ENCODE data around the gene C19orf81. TPM values are rescaled to one million over a fixed set of nuclear protein-coding genes. Genes with fewer than 3 reads are reported as not detected.

The C19orf81 gene
- total RNA-seq, 2 donors from 2014 or later: 0.57 TPM; not detected in 1

DNA sequence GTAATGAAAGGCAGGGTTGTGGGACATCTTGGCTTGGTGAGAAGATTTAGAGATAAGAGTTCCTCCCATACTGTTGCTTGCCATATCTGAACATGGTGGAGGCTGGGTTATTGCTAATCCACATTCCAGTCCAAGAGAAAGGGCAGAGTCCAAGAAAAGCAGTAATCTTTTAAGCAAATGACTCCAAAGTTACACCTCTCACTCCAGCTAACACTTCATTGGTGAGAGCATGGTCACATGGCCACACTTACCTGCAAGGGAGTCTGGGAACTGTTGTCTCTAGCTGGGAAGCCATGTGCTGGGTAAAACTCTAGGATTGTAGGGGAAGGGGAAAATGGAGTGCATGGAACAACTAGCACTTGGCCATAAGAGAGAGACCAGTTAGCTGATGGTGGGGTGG lies 5.6 kb downstream of the C19orf81 start:
- intact Hi-C loops (cut with DNase I): loop anchor here in 1 of 2 donors (5.0 kb wide), 1 partner anchor 398 kb away; no protein-coding TSS in a partner anchor
- DNase-seq (ENCODE audit: low spot score): no peak

DNA sequence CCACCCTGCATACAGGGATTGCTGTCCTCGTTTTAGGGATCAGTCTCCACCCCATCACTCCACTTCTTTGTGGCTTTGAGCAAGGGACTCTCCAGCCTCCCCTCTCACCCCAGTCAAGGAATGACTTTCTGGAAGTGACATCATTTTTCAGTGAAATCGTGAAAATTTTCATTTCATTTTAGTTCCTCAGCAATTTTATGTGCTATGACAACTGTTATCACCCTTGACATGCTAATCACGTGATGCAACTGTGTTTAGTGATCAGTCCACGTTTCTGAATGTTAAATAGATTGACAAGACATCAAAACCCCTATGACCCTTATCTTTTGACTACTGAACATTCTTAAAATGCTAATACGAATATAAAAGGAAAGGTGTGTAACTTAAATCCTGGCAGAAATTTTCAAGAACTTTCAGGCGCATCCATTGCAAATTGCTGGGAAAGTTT lies 8.0 kb downstream of the C19orf81 start:
- intact Hi-C loops (cut with DNase I): loop anchor here in 1 of 2 donors (5.0 kb wide), 1 partner anchor 400 kb away; no protein-coding TSS in a partner anchor
- DNase-seq (ENCODE audit: low spot score): no peak

- DNase-seq (ENCODE audit: low spot score): peak; percentile 95
- intact Hi-C loops (cut with DNase I): loop anchor here in 1 of 2 donors (5.0 kb wide), 1 partner anchor 401 kb away; no protein-coding TSS in a partner anchor
Measured at GRCh38 chr19:50657712-50658440, 8.6 kb downstream of the C19orf81 start.

DNA sequence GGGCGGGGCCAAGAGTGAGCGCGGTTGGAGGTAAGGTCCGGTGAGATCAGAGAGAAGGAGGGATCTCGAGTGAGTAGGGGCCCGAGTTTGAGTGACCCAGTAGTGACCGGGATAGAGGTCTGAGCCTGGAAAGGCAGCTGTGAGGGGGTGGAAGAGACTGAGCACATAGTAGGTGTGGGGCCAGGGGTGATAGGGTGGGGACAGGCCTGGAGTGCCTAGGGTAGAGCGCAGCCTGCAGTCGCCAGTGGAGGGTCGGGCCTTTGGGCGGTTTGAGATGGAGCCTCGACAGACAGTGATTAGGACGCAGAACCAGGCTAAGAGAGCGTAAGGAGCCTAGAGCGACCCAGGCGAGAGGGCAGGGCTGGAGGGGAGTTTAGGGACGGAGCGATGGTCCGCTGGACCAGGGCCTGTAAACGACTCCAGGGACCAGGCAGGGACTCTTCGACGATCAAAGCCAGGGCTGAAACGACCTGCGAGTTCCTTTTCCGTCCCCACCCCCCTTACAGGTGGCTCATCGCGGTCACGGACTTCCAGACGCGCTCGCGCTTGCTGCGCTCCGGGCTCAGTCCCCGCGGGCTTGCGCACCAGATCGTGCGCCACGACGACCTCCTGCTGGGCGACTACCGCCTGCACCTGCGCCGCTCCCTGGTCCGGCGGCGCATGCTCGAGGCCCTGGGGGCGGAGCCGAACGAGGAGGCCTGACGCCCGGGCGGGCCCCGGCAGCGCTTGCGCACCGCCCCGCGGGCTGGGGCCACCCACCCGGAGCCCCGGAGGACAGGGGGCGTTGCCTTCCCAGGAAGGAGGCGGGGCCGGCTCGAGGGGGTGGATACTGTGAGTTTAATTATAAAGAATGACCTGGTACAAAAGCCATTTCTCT lies 9.4 kb downstream of the C19orf81 start:
- intact Hi-C loops (cut with DNase I): loop anchor here in 1 of 2 donors (5.0 kb wide), 1 partner anchor 401 kb away; no protein-coding TSS in a partner anchor
- DNase-seq (ENCODE audit: low spot score): no peak

- intact Hi-C loops (cut with DNase I): loop anchor here in 1 of 2 donors (5.0 kb wide), 1 partner anchor 402 kb away; no protein-coding TSS in a partner anchor
- DNase-seq (ENCODE audit: low spot score): no peak
Measured at GRCh38 chr19:50659318-50660087, 10.3 kb downstream of the C19orf81 start.

- intact Hi-C loops (cut with DNase I): no loop called here
- DNase-seq (ENCODE audit: low spot score): no peak
Measured at GRCh38 chr19:50660088-50660366, 10.8 kb downstream of the C19orf81 start.

- no peak for DNase-seq (ENCODE audit: low spot score)
- intact Hi-C loops (cut with DNase I): no loop called here
Measured at GRCh38 chr19:50661023-50661422, 11.8 kb downstream of the C19orf81 start.

DNA sequence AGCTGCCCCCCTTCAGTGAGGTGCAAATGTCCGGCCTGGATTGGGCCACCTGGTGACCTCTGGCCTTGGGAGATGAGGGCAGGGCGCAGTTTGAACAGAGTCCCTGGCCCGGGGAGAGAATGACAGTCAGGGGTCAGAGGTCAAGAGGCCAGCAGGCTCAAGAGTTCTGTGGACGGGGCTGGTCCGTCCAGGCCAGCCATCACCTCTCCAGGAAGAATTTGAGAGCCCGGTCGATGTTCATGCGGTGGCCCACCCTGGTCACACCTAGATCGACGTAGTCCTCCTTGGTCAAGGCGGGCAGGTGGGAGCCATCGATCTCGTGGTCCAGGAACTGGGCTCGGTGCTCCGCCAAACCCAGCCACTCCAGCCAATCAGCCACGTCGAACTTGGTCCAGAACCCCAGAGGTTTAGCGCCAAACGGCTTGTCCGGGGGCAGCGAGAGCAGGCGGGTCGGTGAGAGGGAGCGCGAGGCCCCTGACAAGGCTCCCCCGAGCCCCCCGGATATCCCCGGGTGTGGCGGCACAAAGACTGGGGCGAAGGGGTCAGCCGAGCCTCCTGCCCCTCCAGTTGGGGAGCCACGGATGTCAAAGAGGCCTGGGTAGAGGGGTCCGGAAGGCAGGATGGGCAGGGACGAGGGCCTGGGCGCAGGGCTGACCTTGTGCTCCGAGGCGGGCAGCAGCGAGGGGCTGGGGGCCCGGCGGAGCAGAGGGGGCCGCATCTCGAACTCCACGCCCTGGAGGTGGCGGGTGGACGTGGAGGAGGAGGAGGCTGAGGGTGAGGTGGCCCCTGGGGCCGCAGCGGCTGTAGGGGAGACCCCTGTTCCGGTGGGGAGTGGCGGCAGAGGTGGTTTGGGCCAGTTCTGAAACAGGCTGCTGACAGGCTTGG lies 12.8 kb downstream of the C19orf81 start:
- DNase-seq (ENCODE audit: low spot score): no peak

DNA sequence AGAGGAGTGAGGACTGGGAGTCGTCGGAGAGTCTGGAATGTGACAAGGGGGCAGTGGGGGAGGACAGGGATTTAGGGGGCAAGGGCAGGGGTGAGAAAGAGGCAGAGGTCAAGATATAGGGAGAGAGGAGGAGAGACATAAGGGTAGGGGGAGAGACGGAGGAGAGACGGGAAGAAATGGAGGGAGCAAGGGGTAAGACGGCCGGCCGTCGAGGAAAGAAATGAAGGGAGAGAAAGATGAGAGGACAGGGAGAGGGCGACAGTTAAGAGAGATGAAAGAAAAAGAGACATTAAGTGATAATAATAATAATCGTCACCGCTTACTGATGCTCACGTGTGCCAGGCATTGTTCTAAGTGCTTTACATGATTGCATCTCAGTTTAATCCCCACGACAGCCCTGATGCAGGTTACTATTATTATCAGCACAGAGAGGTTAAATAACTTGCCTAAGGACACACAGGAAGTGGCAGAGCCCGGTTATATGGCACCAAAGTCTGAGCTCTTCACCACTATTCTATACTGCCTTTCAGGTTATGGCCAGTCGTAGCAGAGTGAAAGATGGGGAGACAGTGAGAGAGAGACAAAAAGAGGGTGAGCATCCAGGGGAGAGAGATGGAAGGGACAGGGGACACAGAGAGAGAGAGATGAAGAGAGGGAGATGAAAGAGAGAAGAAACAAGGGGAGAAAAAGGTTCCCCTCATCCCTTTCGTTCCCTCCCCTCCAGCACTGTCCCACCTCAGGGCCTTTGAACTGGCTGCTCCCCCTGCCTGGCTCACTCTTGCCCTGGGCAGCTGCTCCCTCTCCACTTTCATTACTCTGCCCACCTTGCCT lies 13.6 kb downstream of the C19orf81 start:
- intact Hi-C loops (cut with DNase I): no loop called here
- DNase-seq (ENCODE audit: low spot score): no peak

More for the DNA sequence above, 12.8 kb downstream of the C19orf81 start:
- intact Hi-C loops (cut with DNase I): no loop called here

DNA sequence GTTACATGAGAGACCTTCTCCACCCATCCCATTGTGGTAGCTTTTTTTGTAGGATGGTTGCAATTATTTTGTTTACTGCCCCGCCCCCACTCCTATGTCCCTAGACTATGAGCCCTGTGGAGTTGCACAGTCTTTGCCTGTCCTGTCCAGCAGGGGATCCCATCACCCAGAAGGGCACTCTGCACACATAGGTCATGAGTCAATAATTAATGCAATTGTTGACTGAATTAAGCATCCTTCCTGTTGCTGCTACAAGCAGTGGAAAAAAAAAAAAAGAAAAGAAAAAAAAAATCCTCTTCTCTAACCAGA lies 14.2 kb downstream of the C19orf81 start:
- no peak for DNase-seq (ENCODE audit: low spot score)
- intact Hi-C loops (cut with DNase I): no loop called here

GRCh38 chr19:50664204-50664603 lies 15.0 kb downstream of the C19orf81 start:
- intact Hi-C loops (cut with DNase I): no loop called here
- DNase-seq (ENCODE audit: low spot score): no peak

DNA sequence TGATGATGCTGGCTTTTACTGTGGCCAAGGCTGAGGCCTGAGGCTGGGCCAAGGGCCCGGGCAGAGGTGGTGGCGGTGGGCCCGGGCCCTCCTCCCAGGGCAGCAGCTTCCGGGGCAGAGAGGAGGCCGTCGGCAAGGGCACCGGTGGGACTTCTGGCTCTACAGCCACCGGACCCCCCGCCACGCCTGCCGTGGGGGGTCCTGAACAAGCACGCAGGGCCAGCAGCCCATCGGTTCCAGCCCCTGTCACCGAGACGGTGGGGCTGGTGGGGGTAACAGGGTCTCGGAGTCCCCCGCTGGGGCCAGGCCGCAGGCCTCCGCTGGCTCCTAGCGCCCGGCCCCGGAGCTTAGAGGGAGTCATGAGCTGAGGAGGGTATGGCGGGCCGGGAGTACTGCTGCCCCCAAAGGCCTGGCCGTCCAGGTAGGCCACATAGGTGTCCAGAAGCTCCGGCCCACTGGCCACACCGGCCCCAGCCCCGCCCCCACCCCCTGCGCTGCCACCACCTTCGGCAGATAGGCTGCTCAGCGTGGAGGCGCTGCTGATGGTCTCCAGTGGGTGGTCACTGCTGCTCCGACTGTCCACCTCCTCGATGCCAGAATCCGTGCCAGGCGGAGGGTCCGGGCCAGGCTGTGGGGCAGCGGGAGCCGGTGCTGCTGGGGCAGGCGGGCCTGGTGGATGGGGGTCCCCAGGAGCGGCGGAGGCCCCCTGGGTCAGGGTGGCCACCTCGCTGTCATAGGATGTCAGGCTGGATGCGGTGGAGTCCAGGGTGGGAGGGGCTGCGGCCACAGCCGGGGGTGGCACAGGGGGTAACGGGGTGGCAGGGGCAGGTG lies 17.3 kb downstream of the C19orf81 start:
- DNase-seq (ENCODE audit: low spot score): no peak
- intact Hi-C loops (cut with DNase I): no loop called here

DNA sequence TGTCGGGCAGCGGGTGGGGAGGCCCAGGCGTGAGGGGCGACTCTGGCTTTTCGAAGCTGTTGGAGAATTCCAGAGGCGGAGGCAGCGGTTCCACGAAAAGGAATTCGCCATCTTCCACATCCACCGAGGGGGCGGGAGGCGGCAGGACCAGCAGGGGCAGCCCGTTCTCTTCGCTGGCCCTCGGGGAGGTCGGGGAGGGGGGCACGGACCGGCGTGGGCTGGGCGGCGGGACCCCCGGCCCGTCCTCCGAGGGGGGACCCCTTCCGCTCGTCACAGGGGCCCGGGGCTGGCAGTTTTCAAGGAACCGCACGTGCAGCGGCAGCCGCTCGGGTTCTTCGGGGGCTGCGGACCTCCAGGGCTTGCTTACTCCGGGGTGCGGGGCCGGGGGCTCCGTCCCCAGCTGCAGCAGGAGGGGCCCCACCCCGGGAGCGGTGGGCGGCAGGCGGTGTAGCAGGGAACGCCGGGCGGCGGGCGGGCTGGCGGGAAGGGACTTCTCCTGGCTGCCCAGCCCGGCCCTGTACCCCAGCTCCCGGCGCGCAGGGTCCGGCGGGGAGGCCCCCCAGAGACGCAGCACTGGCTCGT lies 18.0 kb downstream of the C19orf81 start:
- no peak for DNase-seq (ENCODE audit: low spot score)
- intact Hi-C loops (cut with DNase I): no loop called here

DNA sequence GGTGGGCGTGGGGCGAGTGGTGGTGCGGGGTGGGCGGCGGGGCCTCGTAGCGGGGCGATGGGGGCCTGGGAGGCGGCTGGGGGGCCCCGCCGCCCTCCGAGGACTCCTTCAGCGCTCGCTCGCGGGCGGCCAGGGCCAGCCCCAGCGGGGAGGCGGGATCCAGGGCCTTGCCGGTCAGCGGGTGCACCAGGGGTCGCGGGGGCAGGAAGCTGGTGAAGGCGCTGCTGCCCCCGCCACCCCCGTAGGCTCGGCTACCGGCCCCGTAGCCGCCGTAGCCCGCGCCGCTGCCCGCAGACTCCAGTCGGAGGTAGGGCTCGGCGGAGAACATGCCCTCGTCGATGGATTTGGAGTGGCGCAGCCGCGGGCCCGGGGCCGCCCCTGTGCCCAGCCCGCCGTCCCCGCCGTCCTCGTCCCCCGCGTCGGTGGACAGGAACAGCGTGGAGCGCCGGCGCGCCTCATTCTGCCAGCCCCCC lies 18.6 kb downstream of the C19orf81 start:
- DNase-seq (ENCODE audit: low spot score): no peak
- intact Hi-C loops (cut with DNase I): no loop called here

DNA sequence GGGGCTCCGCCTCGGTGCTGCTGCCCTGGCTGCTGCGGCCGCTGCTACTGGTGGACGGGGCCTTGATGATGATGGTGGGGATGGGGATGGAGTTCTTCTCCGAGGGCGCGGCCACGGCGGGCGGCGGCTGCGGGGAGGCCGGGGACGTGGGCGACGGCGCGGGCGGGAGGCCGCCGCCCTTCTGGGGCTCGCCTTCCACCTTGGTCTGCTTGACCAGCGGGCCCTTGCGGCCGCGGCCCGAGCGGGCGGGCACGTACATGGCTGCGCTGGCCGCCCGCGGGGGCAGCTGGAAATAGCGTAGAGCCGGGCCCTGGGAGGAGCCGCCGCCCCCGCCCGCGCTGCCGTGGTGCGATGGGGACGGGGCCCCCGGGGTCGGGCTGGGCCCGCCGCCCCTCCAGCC lies 19.2 kb downstream of the C19orf81 start:
- DNase-seq (ENCODE audit: low spot score): no peak
- intact Hi-C loops (cut with DNase I): no loop called here

DNA sequence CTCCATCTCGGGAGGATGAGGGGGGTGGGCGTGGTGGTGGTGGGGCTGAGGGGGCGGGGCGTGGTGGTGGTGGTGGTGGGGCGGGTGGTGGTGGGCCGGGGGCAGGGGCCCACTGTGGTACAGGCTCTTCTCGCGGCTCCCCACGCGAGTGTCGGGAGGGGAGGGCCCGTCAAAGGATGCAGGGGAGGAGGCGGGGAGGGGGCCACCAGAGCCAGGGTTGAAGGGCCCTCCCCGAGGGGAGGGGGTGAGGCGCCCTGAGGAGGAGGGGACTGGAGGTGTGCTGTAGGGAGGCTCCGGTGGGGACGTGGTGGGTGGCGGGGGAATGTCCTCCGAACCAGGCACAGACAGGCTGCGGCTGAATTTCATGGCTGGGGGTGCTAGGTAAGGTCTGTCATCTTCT lies 19.6 kb downstream of the C19orf81 start:
- intact Hi-C loops (cut with DNase I): no loop called here
- no peak for DNase-seq (ENCODE audit: low spot score)

All from posterior vena cava (tissue), 2 donors.